Stimulated activated CD8-positive, alpha-beta memory T cell treated with anti-CD3 and anti-CD28 coated beads, Interleukin-15, amount 100 ng/mL, for 1 hour (primary cell): Measurements from ENCODE around the gene RAP1GAP.
"Not testable (repeated sequence)": the region's sequence is repeated elsewhere in the genome, so short reads cannot be mapped to it uniquely, and the experiment has no call there.

Source experiments
- DNase-seq: peaks from one replicate; pipeline ENCODE4 v3.0.0-alpha.2; 2020; ENCODE audit warnings: low read depth

The RAP1GAP gene

GRCh38 chr1:21569820-21570527, 99.2 kb downstream of the RAP1GAP start:
- no peak for DNase-seq

GRCh38 chr1:21568809-21569385, 100.3 kb downstream of the RAP1GAP start:
- DNase-seq: no peak

GRCh38 chr1:21568006-21568746, 101.0 kb downstream of the RAP1GAP start:
- DNase-seq: no peak

DNA sequence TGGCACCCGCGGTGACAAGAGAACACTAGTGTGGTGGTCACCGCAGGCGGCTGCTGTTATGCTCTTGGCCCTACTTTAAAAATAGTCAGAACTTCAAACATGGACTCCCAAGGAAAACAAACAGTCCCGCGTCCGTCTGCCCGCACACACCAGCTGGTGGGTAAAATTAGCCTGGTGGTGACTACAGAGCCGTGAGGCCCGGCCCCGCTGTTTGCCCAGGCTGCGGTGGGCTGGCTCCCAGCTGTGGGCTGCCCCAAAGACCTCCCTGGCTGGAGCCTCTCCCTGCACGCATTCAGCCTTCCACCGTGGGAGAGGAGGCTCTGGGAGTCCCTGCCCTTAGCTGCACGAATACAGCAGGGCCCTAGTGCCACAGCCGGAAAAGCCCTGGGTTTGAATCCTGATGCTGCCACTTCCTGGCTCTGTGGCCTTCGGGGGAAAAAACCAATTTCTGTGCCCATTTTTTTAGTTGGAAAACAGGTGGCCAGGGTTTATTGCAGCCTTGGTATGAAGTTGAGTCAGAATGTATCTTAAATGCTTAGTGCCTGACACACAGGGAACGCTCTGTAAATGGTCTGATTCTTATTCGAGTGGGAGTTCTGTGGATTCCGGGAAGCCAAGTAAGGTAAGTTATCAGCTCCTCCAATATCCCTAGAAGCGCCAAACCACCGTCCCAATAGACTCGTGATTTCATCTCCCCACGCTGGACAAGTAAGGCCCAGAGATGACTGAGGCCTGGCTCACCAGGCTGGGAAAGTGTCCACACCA, 101.7 kb downstream of the RAP1GAP start:
- no peak for DNase-seq

- not testable (repeated sequence) for DNase-seq
Measured at GRCh38 chr1:21566361-21566760, 102.8 kb downstream of the RAP1GAP start.

- DNase-seq: no peak
Measured at GRCh38 chr1:21565285-21565684, 103.9 kb downstream of the RAP1GAP start.

- no peak for DNase-seq
Measured at GRCh38 chr1:21564521-21565095, 104.5 kb downstream of the RAP1GAP start.

DNA sequence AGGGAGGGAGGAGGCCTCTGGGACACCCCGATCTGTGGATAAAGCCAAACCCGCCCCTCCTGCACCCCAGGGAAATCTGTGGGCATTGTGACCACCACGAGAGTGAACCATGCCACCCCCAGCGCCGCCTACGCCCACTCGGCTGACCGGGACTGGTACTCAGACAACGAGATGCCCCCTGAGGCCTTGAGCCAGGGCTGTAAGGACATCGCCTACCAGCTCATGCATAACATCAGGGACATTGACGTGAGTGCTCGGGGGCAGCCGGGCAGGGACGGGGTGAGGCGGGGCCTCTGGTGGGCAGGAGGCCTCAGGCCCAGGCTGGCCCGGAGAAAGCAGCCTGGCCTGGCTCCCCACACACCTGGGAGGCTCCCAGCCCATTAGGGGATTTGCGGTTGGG, 105.2 kb downstream of the RAP1GAP start:
- DNase-seq: no peak

DNA sequence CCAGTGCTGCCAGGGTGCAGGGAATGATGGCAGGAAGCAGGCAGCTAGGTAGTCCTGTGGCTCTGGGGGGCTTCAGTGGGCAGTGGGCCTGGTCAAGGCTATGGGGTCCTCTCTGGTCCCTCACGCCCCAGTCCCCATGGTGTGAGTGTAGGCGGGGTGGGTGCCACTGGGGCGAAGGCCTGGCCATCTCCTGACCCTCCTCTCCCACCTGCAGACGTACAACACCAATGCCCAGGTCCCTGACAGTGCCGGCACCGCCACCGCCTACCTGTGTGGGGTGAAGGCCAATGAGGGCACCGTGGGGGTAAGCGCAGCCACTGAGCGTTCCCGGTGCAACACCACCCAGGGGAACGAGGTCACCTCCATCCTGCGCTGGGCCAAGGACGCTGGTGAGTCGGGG, 106.3 kb downstream of the RAP1GAP start:
- DNase-seq: no peak

- DNase-seq: no peak
Measured at GRCh38 chr1:21560916-21561638, 108.1 kb downstream of the RAP1GAP start.

- no peak for DNase-seq
Measured at GRCh38 chr1:21559788-21560567, 109.2 kb downstream of the RAP1GAP start.

DNA sequence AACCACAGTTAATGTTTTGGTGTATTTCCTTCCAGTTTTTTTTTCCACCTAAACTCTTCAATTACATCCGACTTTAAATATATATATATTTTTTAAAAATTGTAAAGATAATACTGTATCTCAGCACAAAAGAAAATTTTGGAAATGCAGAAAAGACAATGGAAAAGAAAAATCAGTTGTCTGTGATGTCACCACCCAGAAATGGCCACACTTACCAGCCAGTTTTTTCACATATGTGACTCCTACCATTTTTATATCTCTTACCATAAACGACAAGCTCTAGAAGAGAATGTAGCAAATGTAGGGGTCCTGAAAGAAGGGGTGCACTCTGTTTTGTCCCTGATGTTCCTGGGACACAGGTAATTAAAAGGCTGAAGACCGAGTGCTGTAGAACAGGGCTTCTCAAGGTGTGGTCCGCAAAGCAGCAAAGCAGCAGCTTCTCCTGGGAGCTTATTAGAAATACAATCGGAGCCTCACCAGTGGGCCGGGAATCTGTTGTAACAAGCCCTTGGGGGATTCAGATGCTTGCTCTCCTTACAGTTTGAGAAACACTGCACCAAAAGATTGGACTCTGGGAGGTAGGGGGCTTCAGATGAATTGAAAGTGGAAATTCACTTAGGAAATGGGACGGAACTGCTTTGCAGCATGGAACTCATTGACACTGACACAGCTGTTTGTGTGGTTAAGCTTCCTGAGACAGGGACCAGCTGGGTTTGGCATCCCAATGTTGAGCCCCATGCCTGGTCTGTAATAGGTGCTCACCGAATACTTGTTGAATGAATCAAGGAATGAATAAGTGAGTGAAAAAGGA, 115.8 kb downstream of the RAP1GAP start:
- DNase-seq: no peak

DNA sequence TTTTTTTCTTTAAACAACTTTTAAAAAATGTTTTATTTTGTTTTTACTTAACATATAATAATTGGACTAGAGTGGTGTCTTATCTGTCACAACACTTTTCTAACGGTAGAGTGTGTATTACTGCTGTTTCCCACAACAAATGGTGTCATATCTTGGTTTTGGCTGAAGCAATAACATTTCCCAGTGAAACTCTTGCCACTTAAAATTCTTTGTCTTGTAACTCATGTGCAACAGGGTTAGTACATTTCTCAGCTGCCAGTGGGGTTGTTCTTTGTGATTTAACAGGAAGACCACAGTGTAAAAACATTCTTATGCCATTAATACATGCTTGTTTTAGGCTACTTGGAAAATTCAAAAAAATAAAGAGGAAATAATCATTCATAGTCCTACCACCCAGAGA, 116.4 kb downstream of the RAP1GAP start:
- no peak for DNase-seq

DNA sequence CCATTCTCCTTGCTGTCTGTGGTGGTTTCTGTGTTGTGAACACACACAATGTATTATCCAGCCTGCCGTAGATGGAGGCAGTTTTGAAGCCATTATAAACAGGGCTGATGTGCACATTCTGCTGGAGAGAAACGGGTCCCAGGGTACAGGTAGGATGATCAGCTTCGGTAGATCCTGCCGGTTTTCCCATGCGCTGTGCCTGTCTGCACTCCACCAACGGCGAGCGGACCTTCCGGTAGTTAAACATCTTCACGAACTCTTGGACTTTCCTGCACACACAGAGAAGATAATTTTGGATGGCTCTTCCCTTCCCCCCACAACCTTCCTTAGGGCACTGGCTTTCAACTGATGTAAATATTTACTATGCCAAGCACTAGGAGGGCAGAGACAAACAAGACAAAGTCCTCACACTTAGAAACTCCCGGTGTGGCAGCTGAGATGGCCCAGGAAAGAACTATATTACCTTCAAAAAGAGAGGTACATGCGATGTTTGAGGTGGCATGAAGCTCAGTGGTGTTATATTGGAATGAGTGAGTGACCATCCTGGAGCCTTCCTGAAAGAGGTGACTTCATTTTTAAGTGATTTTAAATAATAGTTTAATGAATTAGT, 118.2 kb downstream of the RAP1GAP start:
- no peak for DNase-seq

DNA sequence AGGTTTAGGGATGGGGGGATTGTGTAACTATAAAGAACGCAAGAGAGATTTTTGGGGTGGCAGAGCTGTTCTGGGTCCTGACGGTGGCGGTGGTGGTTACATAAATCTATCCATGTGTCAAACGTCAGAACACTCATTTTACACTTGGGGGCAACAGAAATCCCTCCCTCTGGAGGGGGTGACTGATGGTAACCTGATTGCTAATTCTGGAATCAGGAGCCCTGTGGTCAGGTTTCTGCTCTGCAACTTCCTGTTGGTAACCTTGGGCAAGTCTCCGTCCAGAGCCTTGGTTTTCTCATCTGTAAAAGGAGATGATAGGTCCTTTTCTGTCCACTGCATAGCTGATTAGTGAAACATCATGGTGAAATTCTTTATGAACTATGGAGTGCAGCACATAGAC, 119.1 kb downstream of the RAP1GAP start:
- DNase-seq: no peak

- no peak for DNase-seq
Measured at GRCh38 chr1:21547876-21548275, 121.3 kb downstream of the RAP1GAP start.
